WTC11 (cell line): ENCODE results near the gene DHX40.

Experiments
- NFYB ChIP-seq: sonication (generic); formaldehyde crosslinking; conservative IDR thresholded peaks from 2 replicates; pipeline ENCODE4 v1.8.0; 2022; ENCODE audit warnings: low read depth, missing genetic modification reagents
- NR2C2 ChIP-seq: sonication (generic); formaldehyde crosslinking; IDR thresholded peaks from 2 replicates; pipeline ENCODE4 v1.8.0; 2022; ENCODE audit warnings: mild to moderate bottlenecking, missing genetic modification reagents
- TCF7 ChIP-seq: sonication (generic); formaldehyde crosslinking; IDR thresholded peaks from 2 replicates; pipeline ENCODE4 v1.8.0; 2022; ENCODE audit warnings: mild to moderate bottlenecking, low read depth, missing genetic modification reagents, moderate library complexity
- TP53 ChIP-seq: sonication (generic); formaldehyde crosslinking; IDR thresholded peaks from 2 replicates; pipeline ENCODE4 v1.8.1; 2023; ENCODE audit warnings: mild to moderate bottlenecking, missing genetic modification reagents
- TF ChIP-seq, protein P1 (sequence below): fragments of 200-600 bp; IDR thresholded peaks from 2 replicates; pipeline ENCODE4 v1.8.0; 2022; ENCODE audit warnings: antibody characterized with exemption

DNA sequence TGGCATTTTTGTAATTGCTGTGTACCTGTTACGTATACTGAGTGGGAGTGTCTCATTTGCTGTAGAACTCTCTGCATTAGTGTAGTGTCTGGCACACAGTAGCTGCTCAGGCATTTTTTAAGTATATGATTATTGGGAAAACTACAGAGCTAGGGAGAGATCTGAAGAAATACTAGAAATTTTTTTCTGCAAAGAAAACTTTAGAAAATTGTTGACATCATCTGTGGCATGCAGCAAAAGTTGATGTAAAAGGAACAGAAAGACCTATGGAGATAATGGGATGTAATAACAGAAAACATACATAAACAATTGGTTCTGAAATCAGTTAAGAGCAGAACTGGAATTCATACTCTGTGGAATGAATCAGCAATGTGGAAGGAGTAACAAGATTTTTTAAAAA lies 65.9 kb downstream of the DHX40 start:
- TF ChIP-seq TCF7 (CRISPR knock-in tag) (no peak), TP53 (CRISPR knock-in tag) (no peak), NR2C2 (CRISPR knock-in tag) (no peak), NFYB (CRISPR knock-in tag) (no peak)
- TF ChIP-seq, protein P1, sequence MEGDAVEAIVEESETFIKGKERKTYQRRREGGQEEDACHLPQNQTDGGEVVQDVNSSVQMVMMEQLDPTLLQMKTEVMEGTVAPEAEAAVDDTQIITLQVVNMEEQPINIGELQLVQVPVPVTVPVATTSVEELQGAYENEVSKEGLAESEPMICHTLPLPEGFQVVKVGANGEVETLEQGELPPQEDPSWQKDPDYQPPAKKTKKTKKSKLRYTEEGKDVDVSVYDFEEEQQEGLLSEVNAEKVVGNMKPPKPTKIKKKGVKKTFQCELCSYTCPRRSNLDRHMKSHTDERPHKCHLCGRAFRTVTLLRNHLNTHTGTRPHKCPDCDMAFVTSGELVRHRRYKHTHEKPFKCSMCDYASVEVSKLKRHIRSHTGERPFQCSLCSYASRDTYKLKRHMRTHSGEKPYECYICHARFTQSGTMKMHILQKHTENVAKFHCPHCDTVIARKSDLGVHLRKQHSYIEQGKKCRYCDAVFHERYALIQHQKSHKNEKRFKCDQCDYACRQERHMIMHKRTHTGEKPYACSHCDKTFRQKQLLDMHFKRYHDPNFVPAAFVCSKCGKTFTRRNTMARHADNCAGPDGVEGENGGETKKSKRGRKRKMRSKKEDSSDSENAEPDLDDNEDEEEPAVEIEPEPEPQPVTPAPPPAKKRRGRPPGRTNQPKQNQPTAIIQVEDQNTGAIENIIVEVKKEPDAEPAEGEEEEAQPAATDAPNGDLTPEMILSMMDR, result no peak
